ENCODE data around the gene LYG1. TPM values are rescaled to one million over a fixed set of nuclear protein-coding genes. Genes with fewer than 3 reads are reported as not detected.
A peak's percentile ranks its signal among the peaks of the same experiment; 100 is the strongest.

Gene LYG1
- total and polyA plus RNA-seq, 9 of the 15 experiments (the other 6 are each of a cell fraction or from before 2014, with no cell fraction given) = 0.64 to 2.6 (median 1.2) TPM

- TF ChIP-seq SMARCA4 (IDR thresholded peaks at IDR 0.05) (no peak), ZNF239 (CRISPR knock-in tag; IDR thresholded peaks at IDR 0.05) (no peak), ATF1 (CRISPR knock-in tag; IDR thresholded peaks at IDR 0.05) (no peak), ATF1 (tag; IDR thresholded peaks at IDR 0.05) (no peak), PURB (CRISPR knock-in tag; IDR thresholded peaks at IDR 0.05; ENCODE audit: low read depth) (no peak), RFX1 (IDR thresholded peaks at IDR 0.05) (peak; percentile 16; the same call in 1 of the 2 replicates)
Observed at GRCh38 chr2:99317161-99317872, 16.3 kb upstream of the LYG1 start.

GRCh38 chr2:99299580-99299979, 1.4 kb downstream of the LYG1 start:
- H3K36me3 ChIP-seq (ENCODE audit: control insufficient read depth, insufficient read depth, low read length) = 0 out of 3 replicates have a peak, but pooled peaks cover 4% of the 10 kb centered on the region
- H3K79me2 ChIP-seq (ENCODE audit: control insufficient read depth, insufficient read depth, low read length) = no peaks in the 10 kb centered on the region
- H4K20me1 ChIP-seq (replicated peaks; ENCODE audit: control insufficient read depth, insufficient read depth, low read length) = no peaks in the 10 kb centered on the region
- no peaks in the 10 kb centered on the region for H3K27me3 ChIP-seq (ENCODE audit: control insufficient read depth in 2 of 2, insufficient read depth in 2 of 2, low read length in 2 of 2)
- no peaks in the 10 kb centered on the region for H3K9me3 ChIP-seq (replicated peaks; ENCODE audit: control insufficient read depth, insufficient read depth, low read depth, low read length)
- no peaks in the 10 kb centered on the region for H3K9me1 ChIP-seq (ENCODE audit: control insufficient read depth, insufficient read depth, low read length)
- FAIRE-seq (no peak), ATAC-seq (no peak), DNase-seq (ENCODE audit: extremely low read depth in 1 of 4, low spot score in 3 of 4) (no peak)
- in situ Hi-C loops (cut with MboI) = no loop called here
- H3K4me1 ChIP-seq (replicated peaks in 1 of 2; ENCODE audit: control insufficient read depth in 2 of 2, insufficient read depth in 2 of 2, low read length in 2 of 2) = no peaks in the 10 kb centered on the region
- H3K4me3 ChIP-seq = no peak overlapping the region
- no peak overlapping the region for H3K9ac ChIP-seq (ENCODE audit: insufficient read depth in 1 of 2, low read depth in 2 of 2, low read length in 2 of 2)
- POLR2A ChIA-PET = no interaction called here
- H3K27ac ChIP-seq (ENCODE audit: extremely low read depth, low read depth, low read length) = no peak overlapping the region
- intact Hi-C loops (cut with micrococcal nuclease) = no loop called here
- no TSS peak for BruUV-seq (replicated peaks)
- H3K4me2 ChIP-seq (ENCODE audit: insufficient read depth, low read length) = no peak overlapping the region
- 74% methylated on average over 7 of the region's 7 CpGs for WGBS (ENCODE audit: insufficient coverage, low coverage, missing lambda C conversion rate)
- H2AFZ ChIP-seq (ENCODE audit: low read depth, low read length) = no peak overlapping the region
- CTCF ChIA-PET (ENCODE audit: low intra/inter-chr PET ratio) = no interaction called here
- TF ChIP-seq MBD2 (IDR thresholded peaks at IDR 0.05; ENCODE audit: borderline replicate concordance, low read depth) = no peak
- no peak for TF ChIP-seq ZNF41 (CRISPR knock-in tag; conservative IDR thresholded peaks at IDR 0.05)
- no peak for TF ChIP-seq CTBP1 (IDR thresholded peaks at IDR 0.05; ENCODE audit: borderline replicate concordance)
- no peak for TF ChIP-seq NBN (IDR thresholded peaks at IDR 0.05; ENCODE audit: low read depth)
- TF ChIP-seq ZC3H8 (IDR thresholded peaks at IDR 0.05) = no peak
- no peak for TF ChIP-seq ZNF408 (CRISPR knock-in tag; IDR thresholded peaks at IDR 0.05; ENCODE audit: low read depth)
- no peak for TF ChIP-seq MTF1 (CRISPR knock-in tag; IDR thresholded peaks at IDR 0.05; ENCODE audit: borderline replicate concordance)
- TF ChIP-seq ELK1 (CRISPR knock-in tag; IDR thresholded peaks at IDR 0.05) = no peak
- no peak for TF ChIP-seq ZNF12 (CRISPR knock-in tag; IDR thresholded peaks at IDR 0.05)
- TF ChIP-seq JUNB (CRISPR knock-in tag; conservative IDR thresholded peaks at IDR 0.05) = no peak

More at GRCh38 chr2:99317161-99317872, 16.3 kb upstream of the LYG1 start:
- intact Hi-C loops (cut with micrococcal nuclease) (no loop called here), in situ Hi-C loops (cut with MboI) (no loop called here)
- no TSS peak for BruUV-seq (replicated peaks)
- CTCF ChIA-PET (ENCODE audit: low intra/inter-chr PET ratio) = no interaction called here
- POLR2A ChIA-PET = interaction anchor here (1.7 kb wide), 1 partner anchor 18 kb away, joined by 3 read pairs; no protein-coding TSS in a partner anchor
- Histone ChIP-seq H3K27me3 (ENCODE audit: control insufficient read depth in 2 of 2, insufficient read depth in 2 of 2, low read length in 2 of 2) (no peaks in the 10 kb centered on the region), H3K9me3 (replicated peaks; ENCODE audit: control insufficient read depth, insufficient read depth, low read depth, low read length) (no peaks in the 10 kb centered on the region), H4K20me1 (replicated peaks; ENCODE audit: control insufficient read depth, insufficient read depth, low read length) (no peaks in the 10 kb centered on the region), H3K79me2 (ENCODE audit: control insufficient read depth, insufficient read depth, low read length) (no peaks in the 10 kb centered on the region), H3K4me3 (no peak overlapping the region), H3K9ac (ENCODE audit: insufficient read depth in 1 of 2, low read depth in 2 of 2, low read length in 2 of 2) (no peak overlapping the region), H3K9me1 (ENCODE audit: control insufficient read depth, insufficient read depth, low read length) (no peaks in the 10 kb centered on the region), H2AFZ (ENCODE audit: low read depth, low read length) (no peak overlapping the region), H3K4me1 (replicated peaks in 1 of 2; ENCODE audit: control insufficient read depth in 2 of 2, insufficient read depth in 2 of 2, low read length in 2 of 2) (no peaks in the 10 kb centered on the region), H3K4me2 (ENCODE audit: insufficient read depth, low read length) (no peak overlapping the region), H3K36me3 (ENCODE audit: control insufficient read depth, insufficient read depth, low read length) (peaks cover 54% of the 10 kb centered on the region), H3K27ac (ENCODE audit: extremely low read depth, low read depth, low read length) (no peak overlapping the region)
- no peak for FAIRE-seq
- 93% methylated on average over 9 of the region's 9 CpGs for WGBS (ENCODE audit: insufficient coverage, low coverage, missing lambda C conversion rate)
- DNase-seq (ENCODE audit: extremely low read depth in 1 of 4, low spot score in 3 of 4) = no peak
- ATAC-seq = no peak
